ENCODE measurements around the gene KEAP1. TPM values are rescaled to one million over a fixed set of nuclear protein-coding genes. Genes with fewer than 3 reads are reported as not detected.
"Not testable (repeated sequence)": the region's sequence is repeated elsewhere in the genome, so short reads cannot be mapped to it uniquely, and the experiment has no call there.

Gene KEAP1
- total and polyA plus RNA-seq, 2 donors (not counting 3 experiments of a cell fraction or from before 2014, with no cell fraction given), result 81.4 to 91.1 TPM

DNA sequence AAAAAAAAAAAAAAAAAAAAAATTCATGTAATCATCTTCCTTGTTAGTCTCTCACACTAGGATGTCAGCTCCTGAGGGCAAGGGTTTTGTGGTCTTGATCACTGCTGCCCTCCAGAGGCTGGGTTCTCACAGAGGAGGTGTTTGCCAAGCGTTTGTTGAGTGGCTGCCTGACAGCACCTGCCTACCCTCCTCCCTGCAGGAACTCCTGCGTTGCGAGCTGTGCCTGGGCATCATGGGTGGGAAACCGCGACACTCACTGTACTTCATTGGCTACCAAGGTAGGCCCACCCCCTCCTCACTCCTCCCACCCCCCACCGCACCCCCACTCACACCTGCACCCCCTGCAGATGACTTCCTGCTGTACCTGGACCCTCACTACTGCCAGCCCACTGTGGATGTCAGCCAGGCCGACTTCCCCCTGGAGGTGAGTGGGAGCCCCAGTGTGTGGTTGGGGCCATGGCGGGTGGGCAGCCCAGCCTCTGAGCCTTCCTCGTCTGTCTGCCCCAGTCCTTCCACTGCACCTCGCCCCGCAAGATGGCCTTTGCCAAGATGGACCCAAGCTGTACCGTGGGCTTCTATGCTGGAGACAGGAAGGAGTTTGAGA lies 48.6 kb upstream of the KEAP1 start:
- DNase-seq (ENCODE audit: low read depth, low spot score), result no peak
- Histone ChIP-seq H3K4me3 (replicated peaks in 1 of 3; ENCODE audit: insufficient read depth in 1 of 3, low read depth in 1 of 3, low read length in 3 of 3) (no peak overlapping the region), H2AFZ (ENCODE audit: low read depth, low read length) (no peak overlapping the region), H3K9me3 (replicated peaks; ENCODE audit: control insufficient read depth, insufficient read depth, low read length) (no peaks in the 10 kb centered on the region), H3K27ac (ENCODE audit: insufficient read depth, low read depth, low read length) (no peak overlapping the region), H3K9ac (replicated peaks; ENCODE audit: extremely low read depth, insufficient read depth, low read length) (no peak overlapping the region), H3K27me3 (ENCODE audit: control insufficient read depth in 2 of 2, insufficient read depth in 2 of 2, low read length in 2 of 2) (no peaks in the 10 kb centered on the region), H4K20me1 (replicated peaks; ENCODE audit: control insufficient read depth, extremely low read depth, insufficient read depth, low read length) (no peaks in the 10 kb centered on the region), H3K4me1 (ENCODE audit: control insufficient read depth, extremely low read depth, insufficient read depth, low read length) (no peaks in the 10 kb centered on the region), H3K9me1 (replicated peaks; ENCODE audit: control insufficient read depth, extremely low read depth, insufficient read depth, low read length) (no peaks in the 10 kb centered on the region), H3K36me3 (ENCODE audit: control insufficient read depth in 2 of 2, extremely low read depth in 1 of 2, insufficient read depth in 2 of 2, low read length in 2 of 2) (peaks cover 7 to 42% of the 10 kb centered on the region in 2 experiments), H3K4me2 (ENCODE audit: insufficient read depth, low read length) (no peak overlapping the region), H3K79me2 (ENCODE audit: control insufficient read depth, insufficient read depth, low read length) (no peaks in the 10 kb centered on the region)
- dilution Hi-C loops (cut with MboI; ENCODE audit: extremely low pct_ligation_motif_present, low sequenced_read_pairs), result no loop called here
- BruUV-seq (replicated peaks), result no TSS peak
- no peak for FAIRE-seq
- ChIA-PET CTCF (interaction anchor here (0.9 to 2.4 kb wide), 3 partner anchors 35 to 68 kb away, joined by 3 to 8 read pairs (median 8); partner anchors contain the start of gene S1PR5), POLR2A (interaction anchor here (0.5 kb wide), 1 partner anchor 334 kb away, joined by 4 read pairs; no protein-coding TSS in a partner anchor)
- no peak for TF ChIP-seq EZH2 (IDR thresholded peaks at IDR 0.05; ENCODE audit: borderline replicate concordance, low read depth, low read length, severe bottlenecking)
- TF ChIP-seq POLR2A (IDR thresholded peaks at IDR 0.05; ENCODE audit: low read depth, low read length), result no peak
- TF ChIP-seq GATA2 (IDR thresholded peaks at IDR 0.05; ENCODE audit: insufficient read depth, insufficient read length, low read depth, low read length), result no peak
- no peak for TF ChIP-seq JUN (IDR thresholded peaks at IDR 0.05; ENCODE audit: borderline replicate concordance, insufficient read depth, insufficient read length, low read depth)
- no peak for TF ChIP-seq POLR2AphosphoS5 (IDR thresholded peaks at IDR 0.05; ENCODE audit: insufficient read depth, low read depth, low read length)
- no peak for TF ChIP-seq CTCF (IDR thresholded peaks at IDR 0.05; ENCODE audit: extremely low read depth in 1 of 2, insufficient read depth in 1 of 2, low read depth in 1 of 2, low read length in 2 of 2)
- no peak for TF ChIP-seq MYC (IDR thresholded peaks at IDR 0.05; ENCODE audit: low read depth, low read length)
- no peak for TF ChIP-seq FOS (IDR thresholded peaks at IDR 0.05; ENCODE audit: borderline replicate concordance, insufficient read depth, low read length)
- TF ChIP-seq, protein P1, sequence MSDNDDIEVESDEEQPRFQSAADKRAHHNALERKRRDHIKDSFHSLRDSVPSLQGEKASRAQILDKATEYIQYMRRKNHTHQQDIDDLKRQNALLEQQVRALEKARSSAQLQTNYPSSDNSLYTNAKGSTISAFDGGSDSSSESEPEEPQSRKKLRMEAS (IDR thresholded peaks at IDR 0.05; ENCODE audit: insufficient read depth, insufficient read length), result no peak
- intact Hi-C loops (cut with micrococcal nuclease), result no loop called here

GRCh38 chr19:10551006-10551405 lies 47.9 kb upstream of the KEAP1 start:
- dilution Hi-C loops (cut with MboI; ENCODE audit: extremely low pct_ligation_motif_present, low sequenced_read_pairs); FAIRE-seq; H3K9me3 ChIP-seq (replicated peaks; ENCODE audit: control insufficient read depth, insufficient read depth, low read length): not testable (repeated sequence)

More at GRCh38 chr19:10551006-10551405, 47.9 kb upstream of the KEAP1 start:
- H3K79me2 ChIP-seq (ENCODE audit: control insufficient read depth, insufficient read depth, low read length); BruUV-seq (replicated peaks); POLR2A ChIA-PET; intact Hi-C loops (cut with micrococcal nuclease); H3K4me3 ChIP-seq (replicated peaks in 1 of 3; ENCODE audit: insufficient read depth in 1 of 3, low read depth in 1 of 3, low read length in 3 of 3); H3K4me1 ChIP-seq (ENCODE audit: control insufficient read depth, extremely low read depth, insufficient read depth, low read length); H3K9ac ChIP-seq (replicated peaks; ENCODE audit: extremely low read depth, insufficient read depth, low read length); DNase-seq (ENCODE audit: low read depth, low spot score); H3K9me1 ChIP-seq (replicated peaks; ENCODE audit: control insufficient read depth, extremely low read depth, insufficient read depth, low read length); H3K4me2 ChIP-seq (ENCODE audit: insufficient read depth, low read length); H3K27me3 ChIP-seq (ENCODE audit: control insufficient read depth in 2 of 2, insufficient read depth in 2 of 2, low read length in 2 of 2); H4K20me1 ChIP-seq (replicated peaks; ENCODE audit: control insufficient read depth, extremely low read depth, insufficient read depth, low read length); H2AFZ ChIP-seq (ENCODE audit: low read depth, low read length); H3K27ac ChIP-seq (ENCODE audit: insufficient read depth, low read depth, low read length): not testable (repeated sequence)
- CTCF ChIA-PET, result interaction anchor here (0.9 to 2.0 kb wide), 2 partner anchors 39 to 67 kb away, joined by 3 to 8 read pairs; no protein-coding TSS in a partner anchor
- peaks cover 7 to 41% of the 10 kb centered on the region in 2 experiments for H3K36me3 ChIP-seq (ENCODE audit: control insufficient read depth in 2 of 2, extremely low read depth in 1 of 2, insufficient read depth in 2 of 2, low read length in 2 of 2)

Measured in endothelial cell of umbilical vein (primary cell).